Posterior cingulate gyrus (tissue), 11 donors: ENCODE data around the gene SFTPD.
"Not testable (repeated sequence)": the region's sequence is repeated elsewhere in the genome, so short reads cannot be mapped to it uniquely, and the experiment has no call there.

Experiments
- DNase-seq, 10 donors: peaks; one replicate each; pipeline versions ENCODE4 v3.0.0 to v3.0.0-alpha.2; 2020 to 2021; ENCODE audit warnings: mixed read lengths in 3 of 10
- intact Hi-C: fragments of 100-400 bp; cut with DNase I; formaldehyde crosslinking; loops from one replicate; pipeline ENCODE4 v1.15.1; 2023

SFTPD gene

GRCh38 chr10:79948976-79949722, at the start of gene SFTPD:
SFTPD (minus strand) TSS chr10:79949105; CDS start chr10:79946659, 2,446 bp downstream.
- intact Hi-C loops: no loop called here
- DNase-seq: no peak

DNA sequence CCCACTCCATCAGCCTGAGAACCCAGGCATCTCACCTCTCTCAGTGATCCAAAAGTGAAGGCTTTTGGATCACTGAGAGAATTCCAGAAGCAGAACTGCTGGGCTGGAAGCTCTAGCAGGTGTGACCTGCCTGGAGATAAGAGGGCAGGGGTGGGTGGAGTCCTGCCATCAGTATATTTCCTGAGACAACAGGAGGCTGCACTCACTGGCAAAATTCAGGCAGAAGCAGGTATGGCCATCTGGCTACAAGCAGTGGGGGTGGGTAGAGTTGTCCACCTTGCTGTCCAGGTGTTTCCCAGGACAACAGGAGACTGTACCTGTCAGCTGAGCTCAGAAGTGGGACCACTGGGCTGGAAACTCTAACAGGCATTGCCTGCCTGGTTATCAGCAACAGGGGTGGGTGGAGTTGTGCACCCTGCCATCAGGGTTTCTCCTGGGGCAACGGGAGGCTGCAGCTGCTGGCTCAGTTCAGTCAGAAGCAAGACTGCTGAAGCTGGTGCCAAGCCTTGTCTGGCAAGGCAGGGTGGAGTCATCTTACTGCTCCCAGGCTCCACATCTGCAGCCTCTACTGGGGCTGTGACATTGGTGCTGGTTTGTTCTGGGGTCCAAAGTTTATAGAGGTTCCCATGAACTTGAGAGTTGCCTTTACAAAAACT, 47.2 kb upstream of the SFTPD start:
- intact Hi-C loops: no loop called here
- DNase-seq: no peak

GRCh38 chr10:79994556-79994955, 45.7 kb upstream of the SFTPD start:
- intact Hi-C loops: no loop called here

DNA sequence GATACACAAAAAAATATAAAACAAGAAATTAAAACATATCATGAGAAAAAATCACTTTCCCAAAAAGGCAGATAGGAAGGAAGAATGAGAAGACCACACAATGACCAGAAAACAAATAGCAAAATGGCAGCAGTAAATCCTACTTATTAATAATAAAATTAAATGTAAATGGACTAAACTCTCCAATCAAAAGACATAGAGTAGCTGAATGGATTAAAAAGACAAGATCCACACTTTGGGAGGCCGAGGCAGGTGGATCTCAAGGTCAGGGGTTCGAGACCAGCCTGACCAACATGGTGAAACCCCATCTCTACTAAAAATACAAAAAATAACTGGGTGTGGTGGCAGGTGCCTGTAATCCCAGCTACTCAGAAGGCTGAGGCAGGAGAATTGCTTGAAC, 39.3 kb upstream of the SFTPD start:
- intact Hi-C loops: not testable (repeated sequence)

More at GRCh38 chr10:79994556-79994955, 45.7 kb upstream of the SFTPD start:
- DNase-seq: no peak

GRCh38 chr10:79986661-79987060, 37.8 kb upstream of the SFTPD start:
- DNase-seq, intact Hi-C loops: not testable (repeated sequence)

More for the DNA sequence above, 39.3 kb upstream of the SFTPD start:
- not testable (repeated sequence) for DNase-seq

GRCh38 chr10:79985481-79986072, 36.7 kb upstream of the SFTPD start:
- no peak for DNase-seq
- intact Hi-C loops: no loop called here

DNA sequence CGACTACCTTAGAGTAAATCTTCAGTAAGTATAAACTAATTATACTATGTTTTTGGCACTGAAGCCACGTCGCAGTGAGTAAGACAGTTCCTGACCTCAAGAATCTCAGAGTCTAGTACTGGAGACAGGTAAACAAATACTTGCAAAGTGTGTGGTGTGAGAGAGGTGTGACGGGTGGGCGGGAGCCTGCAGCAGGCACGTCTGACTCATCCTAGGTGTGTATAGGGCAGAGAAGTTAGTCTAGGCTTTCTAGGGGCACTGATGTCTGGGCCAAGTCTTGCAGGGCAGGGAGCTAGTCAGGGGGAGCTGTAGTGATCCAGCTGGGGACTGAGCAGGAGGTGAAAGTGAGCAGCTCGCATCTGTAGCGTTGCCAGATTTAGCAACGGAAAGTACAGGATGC, 35.9 kb upstream of the SFTPD start:
- intact Hi-C loops: no loop called here
- DNase-seq: no peak

DNA sequence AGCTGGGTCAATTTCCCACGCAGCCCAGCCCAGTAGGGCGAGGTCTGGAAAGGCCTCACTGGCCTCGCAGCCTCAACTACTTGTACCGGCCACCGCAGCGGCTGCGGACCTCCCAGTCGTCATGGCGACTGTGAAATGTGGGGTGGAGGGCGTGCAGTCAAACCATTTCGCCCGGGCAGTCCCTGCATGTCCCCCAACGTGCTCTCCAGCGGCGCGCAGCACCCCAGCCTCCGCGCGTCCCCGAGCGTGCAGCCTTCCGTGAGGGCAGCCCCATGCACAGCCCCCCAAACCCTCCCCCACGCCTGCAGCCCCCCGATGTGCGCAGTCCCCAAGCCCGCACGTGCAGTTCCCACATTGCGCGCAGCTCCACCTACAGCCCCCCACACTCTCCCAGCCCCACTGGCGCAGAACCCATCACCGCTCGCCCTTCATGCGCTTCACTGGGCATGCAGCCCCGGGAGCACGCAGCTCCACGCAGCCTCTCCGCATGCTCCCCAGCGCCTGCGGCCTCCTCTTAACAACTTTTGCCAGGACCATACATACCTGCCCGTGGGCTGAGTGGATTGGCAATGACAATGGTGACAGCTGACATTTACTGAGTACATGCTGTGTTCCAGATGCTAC, 34.5 kb upstream of the SFTPD start:
- intact Hi-C loops: no loop called here
- DNase-seq: peak in 3 of 10 donors; percentile 72 to 84 (median 82)

GRCh38 chr10:79982861-79983260, 34.0 kb upstream of the SFTPD start:
- peak in 1 of 10 donors; percentile 84 for DNase-seq
- intact Hi-C loops: no loop called here

DNA sequence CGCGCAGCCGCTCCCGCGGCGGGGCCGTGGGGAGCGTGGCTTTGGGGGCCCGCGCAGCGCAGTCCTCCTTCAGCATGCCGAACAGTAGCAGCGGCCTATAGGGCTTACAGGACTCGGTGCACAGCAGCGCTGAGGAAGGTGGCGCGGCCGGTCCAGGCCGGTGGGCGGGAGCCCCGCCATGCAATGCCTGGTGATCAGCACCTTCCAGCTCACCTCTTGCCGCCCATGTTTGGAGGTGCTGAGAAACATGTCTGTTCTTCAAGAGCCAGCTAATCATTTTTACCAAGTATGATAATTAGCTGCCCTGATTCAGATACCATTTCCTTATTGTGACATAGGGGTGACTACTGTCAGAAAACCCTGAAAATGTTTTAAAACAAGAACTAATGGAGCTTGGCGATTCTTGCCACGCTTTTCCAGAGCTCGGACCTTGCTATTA, 33.5 kb upstream of the SFTPD start:
- DNase-seq: peak in 5 of 10 donors; percentile 11 to 82 (median 29)
- intact Hi-C loops: no loop called here

GRCh38 chr10:79981450-79982361, 32.8 kb upstream of the SFTPD start:
- intact Hi-C loops: no loop called here

GRCh38 chr10:79980711-79981110, 31.8 kb upstream of the SFTPD start:
- DNase-seq: no peak
- intact Hi-C loops: no loop called here

More at GRCh38 chr10:79981450-79982361, 32.8 kb upstream of the SFTPD start:
- peak; percentile 40 to 95 (median 70) for DNase-seq

GRCh38 chr10:79979976-79980687, 31.2 kb upstream of the SFTPD start:
- intact Hi-C loops: no loop called here
- DNase-seq: no peak

DNA sequence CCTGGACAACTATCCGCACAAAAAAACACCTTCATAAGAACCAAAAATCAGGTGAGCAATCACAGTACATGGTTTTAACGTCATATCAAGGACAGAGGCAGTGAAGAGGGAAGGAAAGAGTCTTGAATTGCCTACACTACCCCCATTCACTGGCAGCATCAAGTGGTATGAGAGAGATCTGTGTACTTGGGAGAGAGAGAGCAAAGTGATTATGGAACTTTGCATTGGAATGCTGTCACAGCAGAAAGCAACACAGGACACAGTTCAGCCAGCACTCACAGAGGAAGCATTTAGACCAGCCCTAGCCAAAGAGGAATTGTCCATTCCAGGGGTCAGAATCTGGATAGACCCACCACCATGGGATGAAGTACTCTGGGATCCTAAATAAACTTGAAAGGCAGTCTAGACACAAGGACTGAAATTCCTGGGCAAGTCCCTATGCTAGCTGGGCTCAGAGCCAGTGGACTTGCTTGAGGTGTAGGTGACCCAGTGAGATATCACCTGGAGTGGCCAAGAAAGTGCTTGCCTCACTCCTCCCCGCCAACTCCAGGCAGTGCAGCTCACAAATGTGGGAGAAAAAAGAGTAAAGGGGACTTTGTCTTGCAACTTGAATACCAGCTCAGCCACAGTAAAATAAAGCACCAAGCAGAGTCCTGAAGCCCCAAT, 30.5 kb upstream of the SFTPD start:
- no peak for DNase-seq
- intact Hi-C loops: no loop called here

DNA sequence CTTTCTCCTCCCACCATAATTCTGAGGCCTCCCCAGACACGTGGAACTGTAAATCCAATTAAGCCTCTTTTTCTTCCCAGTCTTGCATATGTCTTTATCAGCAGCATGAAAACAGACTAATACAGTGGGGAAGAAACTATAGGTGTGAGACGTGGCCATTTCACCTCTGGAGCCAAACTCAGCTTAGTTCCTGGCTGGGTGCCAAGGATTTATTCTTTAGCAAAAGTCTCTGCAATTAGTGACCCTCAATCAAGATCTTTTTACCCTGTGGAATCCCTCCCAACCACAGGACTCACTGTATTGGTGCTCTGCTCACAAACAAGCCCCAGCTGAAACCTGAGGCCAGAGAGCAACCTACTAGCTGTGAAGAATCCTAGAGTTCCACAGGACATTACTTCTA, 28.1 kb upstream of the SFTPD start:
- DNase-seq: no peak

GRCh38 chr10:79970062-79970461, 21.2 kb upstream of the SFTPD start:
- no peak for DNase-seq
- intact Hi-C loops: no loop called here

More for the DNA sequence above, 28.1 kb upstream of the SFTPD start:
- intact Hi-C loops: no loop called here

DNA sequence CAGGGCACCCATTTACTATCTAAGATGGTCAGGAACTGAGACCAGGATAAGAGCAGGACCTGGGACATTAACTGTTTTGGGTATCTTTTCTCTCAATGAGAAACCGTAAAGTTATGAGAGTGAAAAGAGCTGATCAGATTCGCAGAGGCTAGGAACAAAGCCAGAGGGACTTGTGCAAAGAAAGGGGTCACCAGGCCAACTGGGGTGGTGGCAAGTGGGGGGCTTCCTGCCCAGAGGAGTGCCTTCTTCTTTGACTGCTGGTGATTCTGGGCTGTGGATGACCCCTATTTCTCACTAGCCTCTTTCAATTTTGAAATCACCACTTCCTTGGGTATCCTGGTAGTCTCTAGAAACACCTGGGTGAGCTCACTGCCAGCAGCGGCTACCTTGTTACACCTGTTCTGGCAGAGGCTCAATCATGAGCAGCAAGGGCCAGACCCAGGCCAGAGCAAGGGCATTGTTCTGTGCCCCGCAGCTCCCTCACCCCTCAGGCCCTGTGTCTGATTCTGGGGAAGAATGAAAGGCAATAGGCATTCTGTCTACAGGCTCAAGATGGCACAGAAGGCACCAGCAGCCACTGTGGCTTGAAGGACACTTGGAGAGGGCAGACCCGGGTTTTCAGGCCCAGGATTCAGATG, 999 bp downstream of the SFTPD start:
- no peak for DNase-seq
- intact Hi-C loops: no loop called here

GRCh38 chr10:79947083-79947415, 1.9 kb downstream of the SFTPD start:
- intact Hi-C loops: no loop called here
- DNase-seq: no peak
